Retinal pigment epithelial cell (primary cell): ENCODE measurements around the gene PNLIPRP3.
A peak's percentile ranks its signal among the peaks of the same experiment; 100 is the strongest.

ENCODE experiments used
- DNase-seq: peaks from one replicate; pipeline ENCODE4 v3.0.0-alpha.2; 2010; ENCODE audit warnings: low read depth
- H3K4me3 ChIP-seq: 2 replicates; pipeline ENCODE4 v1.5.1; 2011; ENCODE audit warnings: mild to moderate bottlenecking, low read length, control low read depth, moderate library complexity
- TF ChIP-seq, protein P1 (sequence below): conservative IDR thresholded peaks from 2 replicates; pipeline ENCODE4 v1.5.1; 2011; ENCODE audit warnings: low read depth, low read length, control low read depth, inconsistent platforms

PNLIPRP3 gene

DNA sequence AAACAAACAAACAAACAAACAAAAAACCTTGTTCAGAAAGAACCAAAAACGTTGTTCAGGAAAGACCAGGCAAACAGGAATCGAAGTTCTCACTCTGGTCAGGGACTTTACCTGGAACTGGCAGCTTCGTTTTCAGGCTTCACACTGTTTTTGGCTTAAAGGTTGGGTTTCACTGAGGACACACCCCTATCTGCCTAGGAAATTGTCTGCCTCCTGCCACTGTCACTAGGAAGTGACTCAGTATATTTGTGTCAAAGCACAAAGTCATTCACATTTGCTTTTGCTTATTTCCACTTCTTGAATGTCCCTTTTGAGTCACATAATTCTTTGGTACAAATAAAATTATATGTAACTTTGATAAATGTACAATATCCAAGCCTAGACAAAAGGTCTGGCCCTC is 37.9 kb downstream of the PNLIPRP3 start:
- TF ChIP-seq, protein P1, sequence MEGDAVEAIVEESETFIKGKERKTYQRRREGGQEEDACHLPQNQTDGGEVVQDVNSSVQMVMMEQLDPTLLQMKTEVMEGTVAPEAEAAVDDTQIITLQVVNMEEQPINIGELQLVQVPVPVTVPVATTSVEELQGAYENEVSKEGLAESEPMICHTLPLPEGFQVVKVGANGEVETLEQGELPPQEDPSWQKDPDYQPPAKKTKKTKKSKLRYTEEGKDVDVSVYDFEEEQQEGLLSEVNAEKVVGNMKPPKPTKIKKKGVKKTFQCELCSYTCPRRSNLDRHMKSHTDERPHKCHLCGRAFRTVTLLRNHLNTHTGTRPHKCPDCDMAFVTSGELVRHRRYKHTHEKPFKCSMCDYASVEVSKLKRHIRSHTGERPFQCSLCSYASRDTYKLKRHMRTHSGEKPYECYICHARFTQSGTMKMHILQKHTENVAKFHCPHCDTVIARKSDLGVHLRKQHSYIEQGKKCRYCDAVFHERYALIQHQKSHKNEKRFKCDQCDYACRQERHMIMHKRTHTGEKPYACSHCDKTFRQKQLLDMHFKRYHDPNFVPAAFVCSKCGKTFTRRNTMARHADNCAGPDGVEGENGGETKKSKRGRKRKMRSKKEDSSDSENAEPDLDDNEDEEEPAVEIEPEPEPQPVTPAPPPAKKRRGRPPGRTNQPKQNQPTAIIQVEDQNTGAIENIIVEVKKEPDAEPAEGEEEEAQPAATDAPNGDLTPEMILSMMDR: no peak
- H3K4me3 ChIP-seq: no peak overlapping the region
- no peak for DNase-seq

DNA sequence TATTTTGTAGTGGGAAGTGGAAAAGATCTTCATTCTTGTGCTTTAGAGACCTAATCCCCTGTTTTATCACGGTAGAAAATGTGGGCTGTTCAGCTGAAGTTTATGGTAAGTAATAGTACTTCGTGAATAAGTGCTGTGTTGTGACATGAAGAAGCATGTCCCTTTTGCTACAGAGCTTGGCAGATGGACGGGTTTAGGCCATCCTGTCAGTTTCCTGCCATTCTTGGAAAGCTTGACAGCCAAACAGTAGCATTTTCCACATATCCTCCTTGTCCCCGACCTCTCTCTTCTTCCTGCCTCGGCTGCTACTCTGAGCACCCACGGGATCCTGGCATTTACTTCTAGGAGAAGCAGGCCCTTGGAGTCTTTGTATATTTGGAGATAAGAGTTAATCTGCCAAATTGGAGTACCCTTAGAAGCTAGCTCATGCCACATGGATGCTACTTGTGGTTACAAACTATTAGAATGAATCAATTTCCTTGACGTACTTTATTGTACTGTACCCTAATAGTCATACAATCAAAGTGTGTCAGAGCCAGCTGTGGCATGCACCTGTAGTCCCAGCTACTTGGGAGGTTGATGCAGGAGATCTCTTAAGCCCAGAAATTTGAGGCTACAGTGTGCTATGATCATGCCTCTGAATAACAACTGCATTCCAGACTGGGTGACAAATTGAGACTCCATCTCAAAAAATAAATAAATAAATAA is 39.2 kb downstream of the PNLIPRP3 start:
- no peak overlapping the region for H3K4me3 ChIP-seq
- TF ChIP-seq, protein P1: no peak
- no peak for DNase-seq

DNA sequence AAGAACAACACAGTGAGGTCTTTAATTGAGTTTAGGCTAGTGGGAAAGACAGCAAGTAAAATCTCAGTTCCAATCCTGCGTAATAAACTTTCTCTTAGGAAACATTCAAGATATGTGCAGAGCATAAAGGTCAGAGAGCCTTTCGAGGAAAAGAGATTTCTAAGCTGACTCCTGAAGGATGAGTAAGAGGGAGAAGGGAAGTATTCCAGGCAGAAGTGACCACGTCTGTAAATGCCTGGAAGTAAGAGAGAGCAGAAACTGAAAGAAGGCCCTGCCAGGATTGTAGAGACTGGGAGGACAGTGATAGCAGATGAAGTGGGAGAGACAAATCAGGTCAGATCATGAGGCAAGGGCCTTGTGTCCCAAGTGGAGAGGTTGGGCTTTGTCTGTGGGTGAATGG is 41.8 kb downstream of the PNLIPRP3 start:
- TF ChIP-seq, protein P1: no peak
- no peak overlapping the region for H3K4me3 ChIP-seq
- DNase-seq: peak; percentile 10

DNA sequence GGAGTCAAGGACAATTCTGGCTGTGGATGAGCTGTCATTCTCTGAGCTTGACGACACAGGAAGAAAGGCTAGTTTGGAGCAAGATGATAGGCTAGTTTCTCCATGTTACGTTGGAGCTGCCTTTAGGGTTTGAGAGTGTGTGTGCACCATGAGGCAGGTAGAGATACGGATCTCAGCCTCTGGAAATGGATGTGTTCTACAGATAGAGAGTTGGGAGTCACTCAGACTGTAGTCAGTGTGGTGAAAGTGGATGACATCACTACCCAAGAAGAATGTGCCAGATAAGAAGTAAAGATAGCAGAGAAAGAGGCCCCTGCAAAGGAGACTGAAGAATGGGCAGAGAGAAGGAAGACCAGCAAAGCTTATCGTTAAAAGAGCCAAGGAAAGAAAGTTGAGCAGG is 42.4 kb downstream of the PNLIPRP3 start:
- no peak for DNase-seq
- TF ChIP-seq, protein P1: no peak
- no peak overlapping the region for H3K4me3 ChIP-seq

DNA sequence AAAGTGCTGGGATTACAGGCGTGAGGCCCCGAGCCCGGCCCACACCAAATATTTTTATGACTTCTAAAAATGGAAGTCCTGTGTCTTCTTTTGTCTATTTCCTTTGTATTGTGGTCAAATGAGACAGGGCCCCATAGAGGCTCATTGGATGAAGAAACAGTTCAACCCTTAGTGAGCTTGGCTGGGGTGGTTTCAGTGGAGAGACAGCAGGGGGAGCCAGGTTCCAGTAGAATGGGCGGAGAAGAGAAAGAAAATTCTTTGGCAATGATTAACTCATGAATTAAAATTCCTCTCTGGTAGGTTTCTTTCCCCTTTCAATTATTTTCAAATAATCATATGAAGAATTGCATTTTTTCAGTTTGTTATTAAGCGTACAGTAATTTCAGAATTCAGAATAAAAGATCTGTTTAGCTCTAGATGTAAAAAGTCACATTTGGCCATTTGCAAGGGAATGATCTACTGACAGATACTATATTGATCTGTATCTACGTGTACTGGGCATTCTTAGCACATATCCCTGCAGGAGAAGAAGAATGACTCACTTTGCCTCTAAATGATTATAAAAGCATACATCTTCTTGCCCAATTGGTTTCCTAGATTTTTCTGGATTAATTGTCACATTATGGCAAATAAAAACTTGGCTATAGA is 43.2 kb downstream of the PNLIPRP3 start:
- TF ChIP-seq, protein P1: peak; percentile 76
- H3K4me3 ChIP-seq: no peak overlapping the region
- no peak for DNase-seq

DNA sequence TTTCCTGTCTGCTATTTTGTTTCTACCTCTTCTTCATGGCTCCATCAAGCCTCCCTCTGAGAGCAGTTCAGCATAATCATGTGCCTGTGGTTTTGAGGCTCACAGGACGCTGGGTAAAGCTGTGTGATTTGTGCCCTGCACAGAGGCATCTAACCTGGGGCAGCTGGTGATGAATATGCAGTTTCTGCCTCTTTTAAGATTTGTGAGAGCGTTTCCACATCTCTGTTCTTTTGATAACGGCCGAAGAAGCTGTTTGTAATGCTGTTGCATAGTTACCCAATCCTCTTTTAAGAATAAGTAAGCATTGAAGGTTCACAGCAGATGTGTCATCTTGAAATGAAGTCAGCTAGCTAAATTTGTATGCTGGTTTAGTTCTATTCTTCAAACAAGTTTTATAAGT is 45.2 kb downstream of the PNLIPRP3 start:
- TF ChIP-seq, protein P1: no peak
- DNase-seq: no peak
- H3K4me3 ChIP-seq: no peak overlapping the region

DNA sequence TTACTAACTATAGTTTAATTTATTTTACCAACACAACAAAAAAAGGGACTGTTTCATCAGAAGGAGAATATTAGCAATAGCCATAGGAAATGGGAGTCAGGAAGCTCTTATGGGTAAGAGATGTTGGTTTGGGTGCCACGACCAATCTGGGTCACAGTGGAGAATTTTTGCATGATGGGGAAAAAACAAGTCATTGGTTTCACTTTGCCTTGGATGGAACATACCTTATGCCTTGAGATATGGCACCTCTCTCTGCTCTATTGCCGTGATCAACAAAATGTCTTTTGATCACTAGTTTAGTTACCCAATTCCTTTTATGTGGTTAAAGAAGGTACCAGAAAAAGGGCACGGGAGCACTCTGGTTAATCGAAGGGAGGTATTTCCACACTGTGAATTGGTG is 48.2 kb downstream of the PNLIPRP3 start:
- DNase-seq: no peak
- TF ChIP-seq, protein P1: no peak
- no peak overlapping the region for H3K4me3 ChIP-seq
